LNCAP (cell line): ENCODE measurements around the gene MAP3K7.

ENCODE experiments used
- TF ChIP-seq, protein P1 (sequence below): fragments of 450-650 bp; IDR thresholded peaks from 2 replicates; pipeline ENCODE4 v1.5.1; 2017; ENCODE audit warnings: mild to moderate bottlenecking

Gene MAP3K7

GRCh38 chr6:90574610-90575009, 12.3 kb downstream of the MAP3K7 start:
- TF ChIP-seq, protein P1, sequence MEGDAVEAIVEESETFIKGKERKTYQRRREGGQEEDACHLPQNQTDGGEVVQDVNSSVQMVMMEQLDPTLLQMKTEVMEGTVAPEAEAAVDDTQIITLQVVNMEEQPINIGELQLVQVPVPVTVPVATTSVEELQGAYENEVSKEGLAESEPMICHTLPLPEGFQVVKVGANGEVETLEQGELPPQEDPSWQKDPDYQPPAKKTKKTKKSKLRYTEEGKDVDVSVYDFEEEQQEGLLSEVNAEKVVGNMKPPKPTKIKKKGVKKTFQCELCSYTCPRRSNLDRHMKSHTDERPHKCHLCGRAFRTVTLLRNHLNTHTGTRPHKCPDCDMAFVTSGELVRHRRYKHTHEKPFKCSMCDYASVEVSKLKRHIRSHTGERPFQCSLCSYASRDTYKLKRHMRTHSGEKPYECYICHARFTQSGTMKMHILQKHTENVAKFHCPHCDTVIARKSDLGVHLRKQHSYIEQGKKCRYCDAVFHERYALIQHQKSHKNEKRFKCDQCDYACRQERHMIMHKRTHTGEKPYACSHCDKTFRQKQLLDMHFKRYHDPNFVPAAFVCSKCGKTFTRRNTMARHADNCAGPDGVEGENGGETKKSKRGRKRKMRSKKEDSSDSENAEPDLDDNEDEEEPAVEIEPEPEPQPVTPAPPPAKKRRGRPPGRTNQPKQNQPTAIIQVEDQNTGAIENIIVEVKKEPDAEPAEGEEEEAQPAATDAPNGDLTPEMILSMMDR, result peak; percentile 31; the same call in 1 of the 2 replicates

- TF ChIP-seq, protein P1, result no peak
These were observed 13.2 kb downstream of the MAP3K7 start for GRCh38 chr6:90573624-90574023.

GRCh38 chr6:90572856-90573255, 14.0 kb downstream of the MAP3K7 start:
- TF ChIP-seq, protein P1, result no peak

DNA sequence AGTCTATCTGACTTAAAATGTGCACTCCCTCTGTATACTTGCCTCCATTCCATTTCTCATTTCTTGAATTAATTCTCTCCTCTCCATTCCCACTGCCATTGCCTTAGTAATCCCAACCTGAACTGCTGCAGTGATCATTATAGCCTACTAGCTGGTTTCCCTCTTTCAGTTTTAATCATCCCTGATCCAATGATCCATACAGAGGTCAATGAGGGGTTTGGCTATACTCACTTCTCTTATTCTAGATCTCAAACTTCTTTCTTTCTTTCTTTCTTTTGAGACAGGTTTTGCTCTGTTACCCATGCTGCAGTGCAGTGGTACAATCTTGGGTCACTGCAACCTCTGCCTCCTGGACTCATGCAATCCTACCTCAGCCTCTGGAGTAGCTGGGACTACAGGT, 17.6 kb downstream of the MAP3K7 start:
- TF ChIP-seq, protein P1, result no peak

DNA sequence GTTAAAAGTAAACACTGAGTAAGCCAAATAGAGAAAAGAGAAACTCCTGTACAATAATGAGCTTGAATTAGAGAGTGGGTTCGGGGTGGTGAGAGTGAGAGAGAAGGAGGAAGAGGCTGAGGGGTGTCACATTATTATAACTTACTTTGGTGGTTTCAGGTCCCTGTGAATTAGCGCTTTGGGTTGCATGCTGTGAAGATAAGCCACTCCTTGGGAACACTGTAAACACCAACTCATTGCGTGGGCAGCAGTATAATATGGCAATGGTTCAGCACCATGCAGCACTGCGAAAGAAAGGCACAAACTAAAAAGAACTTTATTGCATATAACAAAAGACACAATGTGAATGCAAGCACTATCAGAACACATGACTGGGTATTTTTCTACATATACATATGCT, 26.9 kb downstream of the MAP3K7 start:
- TF ChIP-seq, protein P1, result no peak

DNA sequence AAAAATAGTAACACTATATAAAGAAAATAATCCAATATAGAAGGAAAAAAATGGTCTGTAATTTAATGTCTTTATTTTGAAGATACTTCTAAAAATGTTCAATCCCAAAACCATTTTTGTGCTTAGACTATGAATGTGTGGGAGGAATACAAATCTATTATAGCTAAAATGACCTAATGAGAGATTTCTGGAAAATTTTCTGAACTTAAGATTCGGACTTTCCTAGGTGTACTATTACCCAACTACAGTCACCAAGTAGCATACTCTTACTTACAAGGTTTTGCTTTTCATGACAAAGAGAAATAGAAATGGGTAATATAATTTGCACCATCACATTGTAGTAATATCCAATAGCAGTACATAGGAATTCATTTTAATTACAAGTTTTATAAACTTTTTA, 29.9 kb downstream of the MAP3K7 start:
- TF ChIP-seq, protein P1, result no peak

- TF ChIP-seq, protein P1, result no peak
These were observed 38.9 kb downstream of the MAP3K7 start for GRCh38 chr6:90547991-90548390.

GRCh38 chr6:90547079-90547478, 39.8 kb downstream of the MAP3K7 start:
- TF ChIP-seq, protein P1, result no peak
